Esophagus squamous epithelium (tissue), 5 donors: Measurements from ENCODE around the gene STX18. TPM values are rescaled to one million over a fixed set of nuclear protein-coding genes. Genes with fewer than 3 reads are reported as not detected.

ENCODE experiments used
- DNase-seq: peaks from one replicate; lab custom pipeline; 2025; lab: John Stamatoyannopoulos, UW
- H3K27ac ChIP-seq, 4 donors: fragments of 200-600 bp; sonication (generic); one replicate each; pipeline ENCODE4 v1.5.1; 2016 to 2019; ENCODE audit warnings: mild to moderate bottlenecking in 1 of 4
- H3K27me3 ChIP-seq, 4 donors: fragments of 200-600 bp; sonication (generic); 1 replicate in 3 of 4; 2 replicates in 1 of 4; pipeline versions ENCODE4 v1.5.1 to v1.6.0; 2017 to 2021; ENCODE audit warnings: antibody characterized with exemption in 1 of 4
- H3K36me3 ChIP-seq, 3 donors: fragments of 200-600 bp; sonication (generic); one replicate each; pipeline ENCODE4 v1.5.1; 2016 to 2019
- H3K4me1 ChIP-seq, 3 donors: fragments of 200-600 bp; sonication (generic); one replicate each; pipeline ENCODE4 v1.5.1; 2017 to 2019
- H3K4me3 ChIP-seq, 4 donors: fragments of 200-600 bp; sonication (generic); 1 replicate in 3 of 4; 2 replicates in 1 of 4; pipeline ENCODE4 v1.5.1; 2016 to 2019; ENCODE audit warnings: mild to moderate bottlenecking in 2 of 4, moderate library complexity in 1 of 4
- H3K9me3 ChIP-seq, 3 donors: fragments of 200-600 bp; sonication (generic); one replicate each; pipeline ENCODE4 v1.5.1; 2016 to 2019
- POLR2A ChIP-seq, 4 donors: fragments of 450-650 bp; IDR thresholded peaks; one replicate each; pipeline ENCODE4 v1.6.1; 2017; ENCODE audit warnings: antibody characterized with exemption in 4 of 4, mild to moderate bottlenecking in 4 of 4, moderate library complexity in 3 of 4
- WGBS, 2 donors: methylation state at CpG; one replicate each; pipeline ENCODE4 v1.1.5; 2018; 5-methylcytosine and 5-hydroxymethylcytosine counted together
- intact Hi-C: fragments of 100-400 bp; cut with DNase I; formaldehyde crosslinking; loops from one replicate; pipeline ENCODE4 v1.15.0; 2022
- total RNA-seq, 4 donors: library from RNA; depleted of rRNA; stranded (reverse); fragments of >200 nt; gene quantifications; one replicate each; pipeline ENCODE4 v1.1.0, GENCODE V29; 2016
- TF ChIP-seq, protein P1 (sequence below), 6 experiments: fragments of 450-650 bp in 4 of 6; fragments of 200-600 bp in 2 of 6; sonication (generic) in 2 of 6; IDR thresholded peaks; one replicate each; pipeline ENCODE4 v1.5.1; 2016 to 2019; ENCODE audit warnings: antibody characterized with exemption in 6 of 6, mild to moderate bottlenecking in 4 of 6, moderate library complexity in 4 of 6
- donor health status: DM: yes; HTN: yes; CAD: no.

STX18 gene
- total RNA-seq, 4 donors from 2014 or later, result 10.5 to 27.8 (median 19.3) TPM

DNA sequence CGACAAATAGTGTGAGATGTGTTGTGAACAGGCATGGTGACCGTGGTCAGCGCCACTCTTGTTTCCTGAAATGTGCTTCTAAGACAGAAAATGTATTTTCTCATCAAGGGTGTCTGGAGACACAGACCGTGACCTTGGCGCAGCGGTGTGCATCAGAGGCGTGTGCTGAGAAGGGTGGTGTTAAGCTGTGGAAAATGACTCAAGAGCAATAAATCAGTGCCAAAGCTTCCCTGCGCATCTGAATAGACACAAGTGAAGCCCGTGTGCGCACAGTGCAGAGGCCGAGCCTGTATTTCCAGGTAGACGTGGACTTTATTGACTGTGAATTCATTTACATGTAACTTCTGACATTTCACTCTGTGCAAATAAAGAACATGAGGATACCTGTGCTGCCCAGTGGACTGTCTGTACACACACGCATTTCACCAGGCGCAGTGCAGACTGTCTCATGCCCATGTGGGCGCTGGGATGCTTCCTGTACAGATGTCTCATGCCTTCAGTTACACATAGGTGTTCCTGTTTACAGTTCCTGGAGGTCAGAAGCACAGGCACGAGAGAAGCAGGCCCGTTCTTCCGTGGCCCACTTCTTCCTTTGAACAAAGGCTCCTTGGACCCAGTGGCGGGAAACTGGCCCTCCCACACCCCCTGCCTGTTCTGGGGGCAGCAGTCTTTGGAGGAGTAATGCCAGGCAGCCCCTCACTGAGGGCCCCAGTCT lies 123.0 kb downstream of the STX18 start:
- no peaks in the 10 kb centered on the region for H3K4me1 ChIP-seq
- no peaks in the 10 kb centered on the region for H3K9me3 ChIP-seq
- no peak for DNase-seq
- no peak overlapping the region for H3K4me3 ChIP-seq
- no peak overlapping the region for H3K27ac ChIP-seq
- TF ChIP-seq, protein P1, sequence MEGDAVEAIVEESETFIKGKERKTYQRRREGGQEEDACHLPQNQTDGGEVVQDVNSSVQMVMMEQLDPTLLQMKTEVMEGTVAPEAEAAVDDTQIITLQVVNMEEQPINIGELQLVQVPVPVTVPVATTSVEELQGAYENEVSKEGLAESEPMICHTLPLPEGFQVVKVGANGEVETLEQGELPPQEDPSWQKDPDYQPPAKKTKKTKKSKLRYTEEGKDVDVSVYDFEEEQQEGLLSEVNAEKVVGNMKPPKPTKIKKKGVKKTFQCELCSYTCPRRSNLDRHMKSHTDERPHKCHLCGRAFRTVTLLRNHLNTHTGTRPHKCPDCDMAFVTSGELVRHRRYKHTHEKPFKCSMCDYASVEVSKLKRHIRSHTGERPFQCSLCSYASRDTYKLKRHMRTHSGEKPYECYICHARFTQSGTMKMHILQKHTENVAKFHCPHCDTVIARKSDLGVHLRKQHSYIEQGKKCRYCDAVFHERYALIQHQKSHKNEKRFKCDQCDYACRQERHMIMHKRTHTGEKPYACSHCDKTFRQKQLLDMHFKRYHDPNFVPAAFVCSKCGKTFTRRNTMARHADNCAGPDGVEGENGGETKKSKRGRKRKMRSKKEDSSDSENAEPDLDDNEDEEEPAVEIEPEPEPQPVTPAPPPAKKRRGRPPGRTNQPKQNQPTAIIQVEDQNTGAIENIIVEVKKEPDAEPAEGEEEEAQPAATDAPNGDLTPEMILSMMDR (IDR thresholded peaks at IDR 0.05), result no peak
- TF ChIP-seq POLR2A (IDR thresholded peaks at IDR 0.05), result no peak
- no peaks in the 10 kb centered on the region for H3K27me3 ChIP-seq
- 80 to 84% methylated on average over 13 to 16 of the region's 19 CpGs for WGBS, 2 donors
- intact Hi-C loops, result no loop called here
- peaks cover 9 to 88% (median 19%) of the 10 kb centered on the region in 3 donors for H3K36me3 ChIP-seq

GRCh38 chr4:4417886-4418285 lies 124.0 kb downstream of the STX18 start:
- H3K4me3 ChIP-seq, result no peak overlapping the region
- no peaks in the 10 kb centered on the region for H3K27me3 ChIP-seq
- H3K36me3 ChIP-seq, result peaks cover 9 to 79% (median 12%) of the 10 kb centered on the region in 3 donors
- no peak for DNase-seq
- 73 to 82% methylated on average over 3 to 5 of the region's 7 CpGs for WGBS, 2 donors
- H3K27ac ChIP-seq, result no peak overlapping the region
- H3K4me1 ChIP-seq, result no peaks in the 10 kb centered on the region
- TF ChIP-seq POLR2A (IDR thresholded peaks at IDR 0.05), result no peak
- TF ChIP-seq, protein P1 (IDR thresholded peaks at IDR 0.05), result no peak
- no peaks in the 10 kb centered on the region for H3K9me3 ChIP-seq
- intact Hi-C loops, result no loop called here

DNA sequence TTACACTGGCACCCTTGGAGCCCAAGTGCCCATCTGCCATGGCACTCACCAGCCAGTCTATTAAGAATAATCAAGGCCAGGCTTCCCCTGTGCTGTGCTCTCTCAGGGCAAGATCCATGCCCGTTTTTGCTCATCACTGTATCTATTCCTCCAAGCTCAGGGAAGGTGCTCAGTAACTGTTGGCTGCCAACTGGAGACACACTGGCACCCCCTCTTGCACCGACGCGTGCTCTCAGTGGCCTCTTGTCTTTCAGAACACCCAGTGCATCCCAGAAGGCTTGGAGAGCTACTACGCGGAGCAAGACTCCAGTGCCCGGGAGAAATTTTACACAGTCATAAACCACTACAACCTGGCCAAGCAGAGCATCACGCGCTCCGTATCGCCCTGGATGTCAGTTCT lies 124.9 kb downstream of the STX18 start:
- 93% methylated on average over 10 of the region's 11 CpGs for WGBS, 2 donors
- no peak overlapping the region for H3K4me3 ChIP-seq
- no peak for DNase-seq
- H3K36me3 ChIP-seq, result peaks cover 9 to 70% (median 12%) of the 10 kb centered on the region in 3 donors
- no peaks in the 10 kb centered on the region for H3K4me1 ChIP-seq
- intact Hi-C loops, result no loop called here
- no peaks in the 10 kb centered on the region for H3K27me3 ChIP-seq
- TF ChIP-seq POLR2A (IDR thresholded peaks at IDR 0.05), result no peak
- TF ChIP-seq, protein P1 (IDR thresholded peaks at IDR 0.05), result no peak
- no peak overlapping the region for H3K27ac ChIP-seq
- no peaks in the 10 kb centered on the region for H3K9me3 ChIP-seq

- peaks cover 9 to 63% (median 12%) of the 10 kb centered on the region in 3 donors for H3K36me3 ChIP-seq
- no peak overlapping the region for H3K4me3 ChIP-seq
- no peak overlapping the region for H3K27ac ChIP-seq
- H3K9me3 ChIP-seq, result no peaks in the 10 kb centered on the region
- TF ChIP-seq, protein P1 (IDR thresholded peaks at IDR 0.05), result no peak
- no peak for TF ChIP-seq POLR2A (IDR thresholded peaks at IDR 0.05)
- no peak for DNase-seq
- intact Hi-C loops, result no loop called here
- WGBS, 2 donors, result 82 to 93% methylated on average over 21 to 22 of the region's 27 CpGs
- no peaks in the 10 kb centered on the region for H3K27me3 ChIP-seq
- H3K4me1 ChIP-seq, result no peaks in the 10 kb centered on the region
These were observed 125.7 kb downstream of the STX18 start for GRCh38 chr4:4415806-4416805.
